AG10803 (cell line): ENCODE measurements around the gene SDCBP2.
A peak's percentile ranks its signal among the peaks of the same experiment; 100 is the strongest.

Experiments
- DNase-seq: peaks from one replicate; pipeline ENCODE4 v3.0.0; 2010; ENCODE audit warnings: low read depth
- H3K4me3 ChIP-seq: 2 replicates; pipeline ENCODE4 v1.5.1; 2011; ENCODE audit warnings: mild to moderate bottlenecking, low read length, control low read depth
- TF ChIP-seq, protein P1 (sequence below): conservative IDR thresholded peaks from 2 replicates; pipeline ENCODE4 v1.5.1; 2011; ENCODE audit warnings: mild to moderate bottlenecking, low read length, control low read depth, inconsistent platforms

SDCBP2 gene

DNA sequence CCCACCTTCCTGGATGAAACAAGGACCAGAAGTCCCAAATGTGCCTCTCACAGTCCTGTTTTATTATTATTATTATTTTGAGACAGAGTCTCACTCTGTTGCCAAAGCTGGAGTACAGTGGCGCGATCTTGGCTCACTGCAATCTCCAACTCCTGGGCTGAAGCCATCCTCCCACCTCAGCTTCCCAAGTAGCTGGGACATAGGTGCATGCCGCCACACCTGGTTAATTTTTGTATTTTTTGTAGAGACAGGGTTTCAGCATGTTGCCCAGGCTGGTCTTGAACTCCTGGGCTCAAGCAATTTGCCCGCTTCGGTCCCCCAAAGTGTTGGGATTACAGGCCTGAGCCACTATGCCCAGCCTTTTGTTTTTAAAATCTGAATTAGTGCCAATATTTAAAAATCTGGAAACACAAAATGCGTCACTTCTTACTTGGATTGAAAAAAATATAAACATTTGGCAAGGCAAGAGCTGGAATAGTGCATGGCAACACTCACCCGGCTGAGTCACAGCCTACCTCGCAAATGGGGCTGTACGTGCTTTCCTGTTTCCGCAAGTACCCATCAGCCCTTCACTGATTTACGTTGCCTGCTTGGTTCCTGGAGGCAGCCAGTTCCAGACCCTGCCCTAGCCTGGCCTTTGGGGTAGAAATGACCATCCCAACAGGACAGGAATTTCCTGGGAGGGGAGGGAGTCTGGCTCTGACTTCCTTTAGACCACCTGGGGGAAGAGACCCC, 6.3 kb downstream of the SDCBP2 start:
- no peak overlapping the region for H3K4me3 ChIP-seq
- peak; percentile 98 for DNase-seq
- TF ChIP-seq, protein P1, sequence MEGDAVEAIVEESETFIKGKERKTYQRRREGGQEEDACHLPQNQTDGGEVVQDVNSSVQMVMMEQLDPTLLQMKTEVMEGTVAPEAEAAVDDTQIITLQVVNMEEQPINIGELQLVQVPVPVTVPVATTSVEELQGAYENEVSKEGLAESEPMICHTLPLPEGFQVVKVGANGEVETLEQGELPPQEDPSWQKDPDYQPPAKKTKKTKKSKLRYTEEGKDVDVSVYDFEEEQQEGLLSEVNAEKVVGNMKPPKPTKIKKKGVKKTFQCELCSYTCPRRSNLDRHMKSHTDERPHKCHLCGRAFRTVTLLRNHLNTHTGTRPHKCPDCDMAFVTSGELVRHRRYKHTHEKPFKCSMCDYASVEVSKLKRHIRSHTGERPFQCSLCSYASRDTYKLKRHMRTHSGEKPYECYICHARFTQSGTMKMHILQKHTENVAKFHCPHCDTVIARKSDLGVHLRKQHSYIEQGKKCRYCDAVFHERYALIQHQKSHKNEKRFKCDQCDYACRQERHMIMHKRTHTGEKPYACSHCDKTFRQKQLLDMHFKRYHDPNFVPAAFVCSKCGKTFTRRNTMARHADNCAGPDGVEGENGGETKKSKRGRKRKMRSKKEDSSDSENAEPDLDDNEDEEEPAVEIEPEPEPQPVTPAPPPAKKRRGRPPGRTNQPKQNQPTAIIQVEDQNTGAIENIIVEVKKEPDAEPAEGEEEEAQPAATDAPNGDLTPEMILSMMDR = no peak

DNA sequence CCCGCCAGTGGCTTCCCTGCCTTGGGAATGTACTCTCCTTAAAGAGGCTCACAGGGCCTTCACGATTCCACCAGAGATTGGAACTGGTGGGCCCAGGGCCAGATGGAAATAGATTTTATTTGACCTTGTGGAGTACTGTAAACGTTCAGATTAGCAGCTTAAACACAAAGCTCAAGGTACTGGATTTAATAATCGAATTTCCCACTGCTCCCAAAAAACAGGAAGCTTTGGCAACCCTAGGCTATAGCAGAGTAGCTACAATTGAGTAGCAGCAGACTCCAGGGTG, 7.3 kb downstream of the SDCBP2 start:
- no peak overlapping the region for H3K4me3 ChIP-seq
- DNase-seq = no peak
- TF ChIP-seq, protein P1 = no peak

DNA sequence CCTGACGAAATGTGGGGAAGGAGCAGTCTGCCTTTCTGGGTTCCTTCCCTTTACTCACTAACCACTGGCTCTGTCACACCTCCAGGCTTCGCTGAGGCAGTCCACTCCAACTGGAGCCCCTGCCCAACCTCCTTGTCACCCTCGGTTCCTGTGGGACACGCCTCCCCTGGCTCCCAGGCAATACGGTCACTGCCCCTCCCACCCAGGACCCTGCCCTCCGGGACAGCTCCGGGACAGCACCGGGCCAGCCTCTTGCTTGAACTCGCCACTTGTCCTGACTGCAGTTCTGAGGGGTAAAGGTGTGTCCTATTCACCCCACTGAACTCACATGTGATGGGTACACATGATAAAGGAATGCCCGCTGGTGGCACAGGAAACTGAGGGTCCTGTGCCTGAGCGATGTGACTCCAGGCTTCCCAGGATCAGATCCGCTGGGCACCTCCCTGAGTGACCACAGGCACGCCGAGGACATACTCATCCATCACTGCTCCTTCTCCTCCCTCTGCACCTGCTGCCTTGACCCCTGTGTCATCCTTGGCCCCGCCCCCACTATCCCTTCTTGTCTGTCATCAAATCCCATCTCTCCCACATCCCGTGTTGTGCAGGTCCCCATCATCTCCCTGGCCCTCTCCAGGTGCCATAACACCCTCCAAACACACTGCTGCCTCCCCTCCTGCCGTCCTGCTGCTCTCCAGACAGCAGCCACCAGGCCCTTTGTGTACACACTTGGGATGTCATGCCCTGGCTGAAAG, 7.9 kb downstream of the SDCBP2 start:
- TF ChIP-seq, protein P1 = no peak

DNA sequence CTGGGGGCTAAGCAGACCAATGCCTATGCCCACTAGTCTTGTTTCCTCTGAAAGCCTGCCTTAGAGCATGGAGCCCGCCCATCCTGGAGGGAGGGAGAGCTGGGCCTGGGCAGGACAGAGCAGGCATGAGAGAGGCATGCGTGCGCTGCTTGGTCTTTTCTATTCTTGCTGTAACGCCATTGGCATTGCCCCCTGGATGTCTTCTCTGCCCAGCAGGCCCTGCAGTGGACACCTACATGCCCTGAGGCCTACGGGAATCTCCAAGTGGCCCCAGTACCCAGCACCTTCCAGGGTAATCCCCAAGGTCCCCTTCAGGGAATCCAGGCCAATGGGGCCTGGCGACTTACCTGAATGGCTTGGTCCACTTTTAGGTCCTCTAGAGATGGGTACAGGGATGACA, 8.9 kb downstream of the SDCBP2 start:
- H3K4me3 ChIP-seq = no peak overlapping the region
- DNase-seq = no peak
- TF ChIP-seq, protein P1 = no peak

More for the DNA sequence above, 7.9 kb downstream of the SDCBP2 start:
- no peak for DNase-seq
- no peak overlapping the region for H3K4me3 ChIP-seq

DNA sequence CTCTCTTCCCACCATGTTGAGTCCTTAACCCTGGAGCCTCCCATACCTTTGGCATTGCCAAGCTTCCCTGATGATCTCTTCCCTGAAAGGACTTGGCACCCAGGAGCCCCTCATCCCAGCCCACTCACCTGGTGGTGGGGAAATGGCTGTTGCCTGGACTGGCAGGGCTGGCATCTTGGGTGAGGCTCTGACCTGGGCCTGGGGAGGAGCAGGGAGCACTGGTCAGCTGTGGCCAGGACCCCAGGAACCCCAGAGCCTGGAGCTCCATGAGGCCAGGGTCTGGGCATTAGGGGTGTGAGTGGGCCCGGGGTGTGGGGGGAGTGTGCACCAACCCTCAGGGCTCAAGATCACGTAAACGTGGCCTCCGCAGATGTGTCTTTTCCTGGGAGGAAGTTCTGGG, 9.5 kb downstream of the SDCBP2 start:
- TF ChIP-seq, protein P1 = no peak
- no peak overlapping the region for H3K4me3 ChIP-seq
- DNase-seq = no peak

DNA sequence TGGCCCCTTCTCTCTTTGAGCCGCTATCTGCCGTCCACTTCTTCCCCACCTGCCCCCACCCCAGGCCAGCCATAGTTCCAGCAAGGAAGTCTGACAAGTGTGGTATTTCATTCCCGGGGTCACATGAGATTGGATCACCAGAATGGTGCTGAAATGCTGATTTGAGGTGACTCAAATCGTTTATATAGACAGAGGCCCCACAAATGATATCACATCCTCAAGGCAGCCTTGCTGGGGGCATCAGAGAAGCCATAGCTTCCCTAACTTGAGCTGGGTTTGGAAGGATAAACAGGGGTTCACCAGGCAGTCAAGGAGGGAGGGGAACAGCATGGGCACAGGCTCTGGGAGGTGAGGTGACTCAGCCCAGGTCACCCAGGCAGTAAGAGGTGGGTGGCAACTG, 9.9 kb downstream of the SDCBP2 start:
- DNase-seq = no peak
- no peak overlapping the region for H3K4me3 ChIP-seq
- TF ChIP-seq, protein P1 = no peak
